ENCODE measurements around the gene BRD3. TPM values are rescaled to one million over a fixed set of nuclear protein-coding genes. Genes with fewer than 3 reads are reported as not detected.

Gene BRD3
- total RNA-seq, 1 donor from 2014 or later: 20.9 TPM

DNA sequence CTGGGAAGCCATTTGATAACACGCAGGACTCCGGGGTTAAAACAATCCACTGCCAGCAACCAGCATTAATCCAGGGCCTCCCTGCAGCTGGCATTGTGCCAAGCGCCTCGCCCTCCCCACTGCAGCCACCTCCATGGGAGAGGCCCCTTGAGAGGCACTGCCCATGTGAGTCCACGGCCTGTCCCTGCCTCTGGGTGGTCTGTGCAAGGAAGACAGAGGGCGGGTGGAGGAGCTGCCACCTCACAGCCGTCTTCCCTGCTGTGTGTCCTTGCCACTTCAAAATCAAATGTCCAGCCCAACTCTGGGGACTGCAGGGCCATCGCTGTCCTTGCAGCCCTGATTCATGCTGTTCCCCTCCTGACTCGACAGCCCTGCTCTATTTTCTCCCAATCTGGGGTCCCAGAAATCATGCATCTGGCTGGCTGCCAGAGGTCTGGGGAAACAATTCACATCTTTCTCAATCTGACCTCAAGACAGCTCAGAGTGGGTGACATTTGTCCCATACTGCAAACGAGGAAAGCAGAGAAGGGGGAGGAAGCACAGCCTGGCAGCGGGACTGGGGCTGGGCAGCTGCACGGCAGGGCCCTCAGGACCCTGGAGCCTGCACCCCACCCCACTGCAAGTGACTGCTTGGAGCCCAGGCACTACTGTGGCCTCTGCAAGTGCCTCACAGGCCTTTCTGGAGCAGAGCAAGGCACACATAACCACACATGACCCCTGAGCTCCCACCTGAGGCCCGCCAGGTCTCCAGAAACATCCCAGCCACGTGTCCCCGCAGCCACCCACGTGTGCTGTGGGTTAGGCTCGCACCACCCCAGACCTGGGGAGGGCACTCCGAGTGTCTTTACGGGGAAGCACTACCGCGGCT, 26.8 kb downstream of the BRD3 start:
- H3K4me1 ChIP-seq (ENCODE audit: control insufficient read depth in 3 of 3, insufficient read depth in 3 of 3, low read length in 3 of 3): peaks cover 2 to 18% (median 9%) of the 10 kb centered on the region in 3 donors
- no peak overlapping the region for H3K4me3 ChIP-seq (ENCODE audit: low read length in 3 of 3)
- H3K27me3 ChIP-seq (ENCODE audit: control insufficient read depth in 3 of 3, insufficient read depth in 3 of 3, low read length in 3 of 3): no peaks in the 10 kb centered on the region
- H3K9me3 ChIP-seq (ENCODE audit: control insufficient read depth in 3 of 3, low read length in 3 of 3): no peaks in the 10 kb centered on the region
- H3K9ac ChIP-seq (ENCODE audit: low read depth in 1 of 3, low read length in 3 of 3): no peak overlapping the region
- H3K27ac ChIP-seq (ENCODE audit: low read depth, low read length): no peak overlapping the region
- peaks cover 61 to 63% (median 62%) of the 10 kb centered on the region in 3 donors for H3K36me3 ChIP-seq (ENCODE audit: control insufficient read depth in 3 of 3, insufficient read depth in 3 of 3, low read length in 3 of 3)

- Histone ChIP-seq H3K9ac (ENCODE audit: low read depth in 1 of 3, low read length in 3 of 3) (no peak overlapping the region), H3K4me3 (ENCODE audit: low read length in 3 of 3) (no peak overlapping the region), H3K27me3 (ENCODE audit: control insufficient read depth in 3 of 3, insufficient read depth in 3 of 3, low read length in 3 of 3) (no peaks in the 10 kb centered on the region), H3K36me3 (ENCODE audit: control insufficient read depth in 3 of 3, insufficient read depth in 3 of 3, low read length in 3 of 3) (peaks cover 61 to 63% (median 62%) of the 10 kb centered on the region in 3 donors), H3K9me3 (ENCODE audit: control insufficient read depth in 3 of 3, low read length in 3 of 3) (no peaks in the 10 kb centered on the region), H3K4me1 (ENCODE audit: control insufficient read depth in 3 of 3, insufficient read depth in 3 of 3, low read length in 3 of 3) (peaks cover 2 to 14% (median 5%) of the 10 kb centered on the region in 3 donors), H3K27ac (ENCODE audit: low read depth, low read length) (no peak overlapping the region)
Observed at GRCh38 chr9:134040176-134040565, 27.7 kb downstream of the BRD3 start.

- peaks cover 61 to 63% (median 62%) of the 10 kb centered on the region in 3 donors for H3K36me3 ChIP-seq (ENCODE audit: control insufficient read depth in 3 of 3, insufficient read depth in 3 of 3, low read length in 3 of 3)
- H3K4me1 ChIP-seq (ENCODE audit: control insufficient read depth in 3 of 3, insufficient read depth in 3 of 3, low read length in 3 of 3): peaks cover 2 to 14% (median 5%) of the 10 kb centered on the region in 3 donors
- H3K4me3 ChIP-seq (ENCODE audit: low read length in 3 of 3): no peak overlapping the region
- no peaks in the 10 kb centered on the region for H3K27me3 ChIP-seq (ENCODE audit: control insufficient read depth in 3 of 3, insufficient read depth in 3 of 3, low read length in 3 of 3)
- peak overlapping the region in 1 of 3 donors; percentile 33 for H3K9ac ChIP-seq (ENCODE audit: low read depth in 1 of 3, low read length in 3 of 3)
- no peak overlapping the region for H3K27ac ChIP-seq (ENCODE audit: low read depth, low read length)
- H3K9me3 ChIP-seq (ENCODE audit: control insufficient read depth in 3 of 3, low read length in 3 of 3): no peaks in the 10 kb centered on the region
Observed at GRCh38 chr9:134039386-134040175, 28.2 kb downstream of the BRD3 start.

- Histone ChIP-seq H3K27ac (ENCODE audit: low read depth, low read length) (no peak overlapping the region), H3K9me3 (ENCODE audit: control insufficient read depth in 3 of 3, low read length in 3 of 3) (no peaks in the 10 kb centered on the region), H3K4me1 (ENCODE audit: control insufficient read depth in 3 of 3, insufficient read depth in 3 of 3, low read length in 3 of 3) (peaks cover 2 to 14% (median 5%) of the 10 kb centered on the region in 3 donors), H3K27me3 (ENCODE audit: control insufficient read depth in 3 of 3, insufficient read depth in 3 of 3, low read length in 3 of 3) (no peaks in the 10 kb centered on the region), H3K36me3 (ENCODE audit: control insufficient read depth in 3 of 3, insufficient read depth in 3 of 3, low read length in 3 of 3) (peaks cover 63 to 70% (median 66%) of the 10 kb centered on the region in 3 donors), H3K4me3 (ENCODE audit: low read length in 3 of 3) (no peak overlapping the region), H3K9ac (ENCODE audit: low read depth in 1 of 3, low read length in 3 of 3) (no peak overlapping the region)
Observed at GRCh38 chr9:134037641-134038040, 30.2 kb downstream of the BRD3 start.

GRCh38 chr9:134036130-134036529, 31.7 kb downstream of the BRD3 start:
- Histone ChIP-seq H3K9ac (ENCODE audit: low read depth in 1 of 3, low read length in 3 of 3) (no peak overlapping the region), H3K9me3 (ENCODE audit: control insufficient read depth in 3 of 3, low read length in 3 of 3) (no peaks in the 10 kb centered on the region), H3K4me1 (ENCODE audit: control insufficient read depth in 3 of 3, insufficient read depth in 3 of 3, low read length in 3 of 3) (peaks cover 2 to 12% (median 5%) of the 10 kb centered on the region in 3 donors), H3K4me3 (ENCODE audit: low read length in 3 of 3) (no peak overlapping the region), H3K27ac (ENCODE audit: low read depth, low read length) (no peak overlapping the region), H3K27me3 (ENCODE audit: control insufficient read depth in 3 of 3, insufficient read depth in 3 of 3, low read length in 3 of 3) (no peaks in the 10 kb centered on the region), H3K36me3 (ENCODE audit: control insufficient read depth in 3 of 3, insufficient read depth in 3 of 3, low read length in 3 of 3) (peaks cover 58 to 70% (median 62%) of the 10 kb centered on the region in 3 donors)

- Histone ChIP-seq H3K4me3 (ENCODE audit: low read length in 3 of 3) (no peak overlapping the region), H3K9me3 (ENCODE audit: control insufficient read depth in 3 of 3, low read length in 3 of 3) (no peaks in the 10 kb centered on the region), H3K4me1 (ENCODE audit: control insufficient read depth in 3 of 3, insufficient read depth in 3 of 3, low read length in 3 of 3) (peaks cover 0 to 6% (median 0%) of the 10 kb centered on the region in 3 donors), H3K9ac (ENCODE audit: low read depth in 1 of 3, low read length in 3 of 3) (no peak overlapping the region), H3K36me3 (ENCODE audit: control insufficient read depth in 3 of 3, insufficient read depth in 3 of 3, low read length in 3 of 3) (peaks cover 58 to 70% (median 65%) of the 10 kb centered on the region in 3 donors), H3K27me3 (ENCODE audit: control insufficient read depth in 3 of 3, insufficient read depth in 3 of 3, low read length in 3 of 3) (no peaks in the 10 kb centered on the region), H3K27ac (ENCODE audit: low read depth, low read length) (no peak overlapping the region)
Observed at GRCh38 chr9:134035041-134036039, 32.5 kb downstream of the BRD3 start.

GRCh38 chr9:134034215-134035040, 33.4 kb downstream of the BRD3 start:
- H3K9ac ChIP-seq (ENCODE audit: low read depth in 1 of 3, low read length in 3 of 3): no peak overlapping the region
- peaks cover 50 to 64% (median 59%) of the 10 kb centered on the region in 3 donors for H3K36me3 ChIP-seq (ENCODE audit: control insufficient read depth in 3 of 3, insufficient read depth in 3 of 3, low read length in 3 of 3)
- peaks cover 0 to 5% (median 0%) of the 10 kb centered on the region in 3 donors for H3K4me1 ChIP-seq (ENCODE audit: control insufficient read depth in 3 of 3, insufficient read depth in 3 of 3, low read length in 3 of 3)
- H3K4me3 ChIP-seq (ENCODE audit: low read length in 3 of 3): no peak overlapping the region
- no peaks in the 10 kb centered on the region for H3K27me3 ChIP-seq (ENCODE audit: control insufficient read depth in 3 of 3, insufficient read depth in 3 of 3, low read length in 3 of 3)
- no peak overlapping the region for H3K27ac ChIP-seq (ENCODE audit: low read depth, low read length)
- no peaks in the 10 kb centered on the region for H3K9me3 ChIP-seq (ENCODE audit: control insufficient read depth in 3 of 3, low read length in 3 of 3)

GRCh38 chr9:134033516-134034214, 34.2 kb downstream of the BRD3 start:
- no peaks in the 10 kb centered on the region for H3K9me3 ChIP-seq (ENCODE audit: control insufficient read depth in 3 of 3, low read length in 3 of 3)
- no peak overlapping the region for H3K9ac ChIP-seq (ENCODE audit: low read depth in 1 of 3, low read length in 3 of 3)
- H3K27me3 ChIP-seq (ENCODE audit: control insufficient read depth in 3 of 3, insufficient read depth in 3 of 3, low read length in 3 of 3): no peaks in the 10 kb centered on the region
- H3K27ac ChIP-seq (ENCODE audit: low read depth, low read length): no peak overlapping the region
- H3K4me1 ChIP-seq (ENCODE audit: control insufficient read depth in 3 of 3, insufficient read depth in 3 of 3, low read length in 3 of 3): no peaks in the 10 kb centered on the region
- no peak overlapping the region for H3K4me3 ChIP-seq (ENCODE audit: low read length in 3 of 3)
- peaks cover 51 to 63% (median 55%) of the 10 kb centered on the region in 3 donors for H3K36me3 ChIP-seq (ENCODE audit: control insufficient read depth in 3 of 3, insufficient read depth in 3 of 3, low read length in 3 of 3)
